Hair follicle dermal papilla cell (primary cell): ENCODE results near the gene ETV3L. TPM values are rescaled to one million over a fixed set of nuclear protein-coding genes. Genes with fewer than 3 reads are reported as not detected.

Source experiments
- total RNA-seq: library from RNA; depleted of rRNA; stranded (reverse); fragments of >200 nt; gene quantifications from 2 replicates; pipeline ENCODE4 v1.2.3, GENCODE V29; 2012

Gene ETV3L
- not detected in 2 replicates for total RNA-seq

DNA sequence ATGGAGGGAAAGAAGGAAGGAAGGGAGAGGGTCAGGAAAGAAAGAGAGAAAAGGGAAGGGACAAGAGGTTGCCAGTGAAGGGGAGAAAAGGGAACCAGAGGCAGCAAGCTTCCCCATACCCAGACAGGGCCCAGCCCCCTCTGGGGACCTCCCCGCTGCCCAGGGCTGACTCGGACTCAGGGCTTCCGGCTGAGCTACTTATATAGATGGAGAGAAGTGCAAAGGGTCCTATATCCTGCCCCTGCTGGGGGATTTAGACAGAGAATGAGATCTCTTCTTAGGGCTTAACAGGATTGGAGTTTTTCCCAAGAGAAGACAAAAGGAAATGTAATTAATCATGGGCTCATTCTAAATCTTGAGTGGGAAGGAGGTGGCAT lies at the start of gene ETV3L:
Gene ETV3L (minus strand): TSS at position 176 of the 377 bp plus-strand sequence. CDS start 285 bp downstream, outside the sequence.

DNA sequence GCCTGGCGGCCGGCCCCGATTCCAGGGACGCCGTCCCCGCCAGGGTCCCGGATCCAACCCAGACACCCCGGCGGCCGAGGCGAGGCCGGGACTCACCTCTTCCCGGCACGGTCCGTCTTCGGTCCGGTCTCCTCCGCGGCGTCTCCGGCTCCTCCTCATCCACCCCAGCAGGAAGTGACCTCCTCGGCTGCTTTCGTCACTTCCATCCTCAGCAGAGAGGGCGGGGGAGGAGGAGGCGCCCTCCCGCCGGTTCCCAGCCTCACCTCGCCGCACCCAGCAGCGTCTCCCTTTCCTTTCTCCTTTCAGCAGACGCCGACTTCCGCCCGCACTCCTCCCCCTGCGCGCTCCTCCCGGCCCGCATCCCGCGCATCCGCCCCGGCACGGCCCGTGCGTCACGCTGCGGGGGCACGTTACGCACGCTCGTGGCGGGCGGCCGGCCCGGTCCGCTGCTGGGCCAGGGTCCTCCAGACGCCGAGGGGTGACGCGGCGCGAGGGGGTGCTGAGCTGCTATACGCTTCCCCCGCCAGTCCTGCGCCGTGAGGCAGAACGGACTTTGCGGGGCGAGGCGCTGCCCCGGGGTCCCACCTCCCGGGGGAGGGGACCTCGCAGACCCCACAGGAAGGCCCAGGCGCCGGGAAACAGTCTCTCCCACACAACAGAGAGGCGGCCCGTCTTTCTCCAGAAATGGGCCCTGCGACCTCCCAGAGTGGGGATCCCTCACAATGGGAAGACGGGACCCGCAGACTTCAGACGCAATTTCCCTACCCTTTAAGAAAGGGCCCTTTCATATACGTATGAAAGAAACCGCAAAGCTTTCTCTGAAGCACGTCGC lies 38.8 kb upstream of the ETV3L start, which contains the start of gene ETV3:
Gene ETV3 (minus strand): TSS at position 176 of the 832 bp plus-strand sequence. CDS start 2,043 bp downstream, outside the sequence.

DNA sequence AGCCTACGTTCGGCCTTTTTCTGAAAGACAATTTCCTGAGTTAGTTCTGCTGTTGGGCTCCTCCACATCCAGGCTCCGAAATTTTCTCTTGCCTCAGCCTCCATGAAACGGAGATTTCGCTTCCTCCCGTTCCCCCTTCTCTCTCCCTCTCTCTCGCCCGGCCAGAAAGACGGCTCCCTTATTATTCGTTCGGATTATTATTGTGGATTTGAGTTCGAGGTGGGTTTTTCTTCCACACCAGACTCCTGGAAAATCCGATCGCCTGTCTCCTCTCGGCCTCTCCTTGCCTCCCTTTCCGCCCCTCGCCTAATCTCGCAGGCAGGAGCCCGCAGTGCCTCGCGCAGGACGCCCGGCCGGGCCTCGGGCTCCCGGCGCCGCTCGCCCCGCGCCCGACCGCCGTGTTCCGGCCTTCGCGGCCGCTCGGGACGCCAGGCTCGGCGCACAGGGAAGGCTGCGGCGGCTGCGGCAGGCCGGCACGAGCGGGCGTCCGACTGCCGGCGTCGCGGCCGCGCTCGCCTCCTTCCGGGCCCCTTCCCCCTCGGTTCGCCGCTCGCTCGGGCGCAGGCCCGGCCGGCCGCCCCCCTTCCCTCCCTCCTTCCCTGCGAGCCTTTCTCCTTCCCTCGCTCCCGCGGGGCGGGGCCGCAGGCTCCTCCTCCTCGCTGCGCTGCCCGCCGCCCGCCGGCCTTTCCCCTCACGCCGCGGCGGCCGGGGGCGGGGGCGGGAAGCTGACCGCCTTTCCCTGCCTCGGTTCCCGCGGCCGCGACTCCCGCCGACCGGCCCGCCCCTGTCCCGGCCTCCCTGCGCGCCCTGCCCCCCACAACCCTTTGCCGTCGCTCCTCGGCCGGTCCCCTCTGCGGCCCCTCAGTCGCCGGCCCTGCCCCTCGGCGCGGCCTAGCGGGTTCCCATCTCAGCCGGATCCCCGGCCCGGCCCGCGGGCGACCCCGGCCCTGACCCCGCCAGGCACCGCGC lies 54.1 kb downstream of the ETV3L start, which contains the start of gene ARHGEF11:
Gene ARHGEF11 (minus strand): TSS at position 493 of the 969 bp plus-strand sequence. CDS start 1,412 bp downstream, outside the sequence.

Other genes starting within 250 kb of the ETV3L start
- gene INSRR, start 240.7 kb downstream of the ETV3L start, total RNA-seq = under 0.01 TPM in 2 replicates
- gene NTRK1, start 238.9 kb downstream of the ETV3L start, total RNA-seq = not detected in 2 replicates
- 4.3 and 5.0 TPM in 2 replicates for gene PEAR1, start 206.1 kb downstream of the ETV3L start, total RNA-seq
- gene LRRC71, start 179.2 kb downstream of the ETV3L start, total RNA-seq = under 0.01 TPM in 1 of 2 replicates, not detected in the other
- gene ARHGEF11, start 54.1 kb downstream of the ETV3L start, total RNA-seq = 52.0 and 70.6 TPM in 2 replicates
- 22.7 and 27.1 TPM in 2 replicates for gene ETV3, start 38.6 kb upstream of the ETV3L start, total RNA-seq